ENCODE measurements around the gene SEMA3A. TPM values are rescaled to one million over a fixed set of nuclear protein-coding genes. Genes with fewer than 3 reads are reported as not detected.
"Not testable (repeated sequence)": the region's sequence is repeated elsewhere in the genome, so short reads cannot be mapped to it uniquely, and the experiment has no call there.

Gene SEMA3A
- total RNA-seq, 3 donors from 2014 or later: 2.9 to 23.2 (median 5.2) TPM

DNA sequence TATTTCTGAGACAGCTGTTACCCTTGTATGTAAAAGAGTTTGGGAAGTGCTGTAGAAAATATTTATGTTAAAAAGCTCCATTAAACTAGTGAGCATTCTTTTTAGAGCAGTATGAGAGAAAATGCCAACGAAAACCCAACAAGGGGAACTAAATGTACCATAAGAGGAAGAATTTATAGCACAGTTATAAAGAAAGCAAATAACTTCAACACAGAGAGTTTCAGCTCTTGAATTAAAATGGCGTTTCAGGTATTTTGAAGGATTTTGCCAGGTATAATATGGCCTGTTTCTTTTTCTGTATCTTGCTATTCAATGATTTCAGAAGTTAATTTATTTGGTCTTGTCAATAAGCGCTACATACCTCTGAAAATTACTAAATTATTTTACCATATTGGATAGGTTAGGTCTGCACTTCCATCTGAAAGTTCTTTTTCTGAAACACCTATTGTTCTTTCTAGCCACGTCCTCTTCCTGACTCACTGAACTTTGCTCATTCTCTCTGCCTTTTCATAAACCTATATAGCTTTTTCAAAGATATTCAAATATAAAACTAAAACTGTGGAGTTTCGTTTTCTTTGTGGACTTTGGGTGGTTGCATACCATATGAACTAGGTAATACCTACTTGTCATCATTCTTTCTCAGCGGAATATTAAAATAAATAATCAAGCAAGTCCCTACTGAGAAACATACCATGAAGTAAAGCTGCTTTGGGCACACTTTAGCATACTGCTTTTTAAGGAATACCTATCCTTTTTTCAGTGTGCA, 136.1 kb downstream of the SEMA3A start:
- TF ChIP-seq POLR2AphosphoS5 (IDR thresholded peaks at IDR 0.05) (no peak), POLR2A (IDR thresholded peaks at IDR 0.05) (no peak)
- TF ChIP-seq, protein P1, sequence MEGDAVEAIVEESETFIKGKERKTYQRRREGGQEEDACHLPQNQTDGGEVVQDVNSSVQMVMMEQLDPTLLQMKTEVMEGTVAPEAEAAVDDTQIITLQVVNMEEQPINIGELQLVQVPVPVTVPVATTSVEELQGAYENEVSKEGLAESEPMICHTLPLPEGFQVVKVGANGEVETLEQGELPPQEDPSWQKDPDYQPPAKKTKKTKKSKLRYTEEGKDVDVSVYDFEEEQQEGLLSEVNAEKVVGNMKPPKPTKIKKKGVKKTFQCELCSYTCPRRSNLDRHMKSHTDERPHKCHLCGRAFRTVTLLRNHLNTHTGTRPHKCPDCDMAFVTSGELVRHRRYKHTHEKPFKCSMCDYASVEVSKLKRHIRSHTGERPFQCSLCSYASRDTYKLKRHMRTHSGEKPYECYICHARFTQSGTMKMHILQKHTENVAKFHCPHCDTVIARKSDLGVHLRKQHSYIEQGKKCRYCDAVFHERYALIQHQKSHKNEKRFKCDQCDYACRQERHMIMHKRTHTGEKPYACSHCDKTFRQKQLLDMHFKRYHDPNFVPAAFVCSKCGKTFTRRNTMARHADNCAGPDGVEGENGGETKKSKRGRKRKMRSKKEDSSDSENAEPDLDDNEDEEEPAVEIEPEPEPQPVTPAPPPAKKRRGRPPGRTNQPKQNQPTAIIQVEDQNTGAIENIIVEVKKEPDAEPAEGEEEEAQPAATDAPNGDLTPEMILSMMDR (IDR thresholded peaks at IDR 0.05): no peak
- Histone ChIP-seq H3K9me3 (peaks cover 0 to 3% of the 10 kb centered on the region in 2 donors), H3K27ac (no peak overlapping the region), H3K4me3 (no peak overlapping the region), H3K27me3 (no peaks in the 10 kb centered on the region), H3K36me3 (no peaks in the 10 kb centered on the region), H3K4me1 (no peaks in the 10 kb centered on the region)
- intact Hi-C loops (cut with DNase I; ENCODE audit: low total_unique reads): no loop called here
- DNase-seq (ENCODE audit: low spot score in 2 of 2): no peak

DNA sequence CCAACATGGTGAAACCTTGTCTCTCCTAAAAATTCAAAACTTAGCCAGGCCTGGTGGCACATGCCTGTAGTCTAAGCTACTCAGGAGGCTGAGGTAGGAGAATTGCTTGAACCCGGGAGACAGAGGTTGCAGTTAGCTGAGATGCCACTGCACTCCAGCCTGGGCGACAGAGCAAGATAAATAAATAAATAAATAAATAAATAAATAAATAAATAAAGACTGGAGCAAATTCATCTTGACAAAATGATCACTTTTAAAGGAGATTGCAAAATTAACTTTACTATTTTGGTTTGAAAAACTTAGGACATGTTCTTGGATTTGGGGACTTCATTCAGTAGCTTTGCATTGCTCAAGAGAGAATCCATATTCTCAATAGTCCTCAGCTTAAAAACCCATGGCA, 137.0 kb downstream of the SEMA3A start:
- H3K4me3 ChIP-seq: no peak overlapping the region
- peaks cover 0 to 3% of the 10 kb centered on the region in 2 donors for H3K9me3 ChIP-seq
- TF ChIP-seq POLR2A (IDR thresholded peaks at IDR 0.05) (no peak), POLR2AphosphoS5 (IDR thresholded peaks at IDR 0.05) (no peak)
- TF ChIP-seq, protein P1 (IDR thresholded peaks at IDR 0.05): no peak
- intact Hi-C loops (cut with DNase I; ENCODE audit: low total_unique reads): no loop called here
- DNase-seq (ENCODE audit: low spot score in 2 of 2): no peak
- no peaks in the 10 kb centered on the region for H3K36me3 ChIP-seq
- H3K27ac ChIP-seq: no peak overlapping the region
- no peaks in the 10 kb centered on the region for H3K27me3 ChIP-seq
- no peaks in the 10 kb centered on the region for H3K4me1 ChIP-seq

DNA sequence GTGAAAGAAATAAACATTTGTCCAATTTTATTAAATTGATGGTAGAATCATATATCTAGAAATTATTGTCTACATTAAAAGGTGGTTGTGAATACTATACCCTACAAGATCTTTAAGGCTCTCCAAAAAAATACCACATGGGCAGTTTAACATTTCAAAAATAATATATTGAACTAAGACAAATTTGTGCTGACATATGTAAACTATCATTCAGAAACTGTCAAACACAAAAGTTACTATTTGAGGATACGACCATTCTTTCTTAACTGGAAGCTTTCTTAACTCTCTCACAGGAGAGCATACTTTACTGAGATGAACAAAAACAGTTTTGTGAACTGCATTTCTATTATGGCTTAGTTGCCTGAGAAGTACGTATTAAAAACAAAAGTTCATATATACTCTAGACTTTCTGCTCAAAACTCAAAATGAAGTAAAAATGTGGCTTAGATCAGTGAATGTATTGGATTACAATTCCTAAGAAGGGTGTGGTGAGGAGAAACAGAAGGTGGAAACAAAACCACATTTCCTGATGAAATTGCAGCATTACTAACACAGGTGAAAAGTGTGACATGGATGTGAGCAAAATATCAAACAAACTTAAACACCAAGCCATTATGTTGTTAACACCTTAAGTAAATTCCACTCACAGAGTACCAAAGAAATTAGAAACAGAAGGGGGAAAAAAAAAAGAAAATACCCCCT, 138.5 kb downstream of the SEMA3A start:
- intact Hi-C loops (cut with DNase I; ENCODE audit: low total_unique reads): no loop called here

DNA sequence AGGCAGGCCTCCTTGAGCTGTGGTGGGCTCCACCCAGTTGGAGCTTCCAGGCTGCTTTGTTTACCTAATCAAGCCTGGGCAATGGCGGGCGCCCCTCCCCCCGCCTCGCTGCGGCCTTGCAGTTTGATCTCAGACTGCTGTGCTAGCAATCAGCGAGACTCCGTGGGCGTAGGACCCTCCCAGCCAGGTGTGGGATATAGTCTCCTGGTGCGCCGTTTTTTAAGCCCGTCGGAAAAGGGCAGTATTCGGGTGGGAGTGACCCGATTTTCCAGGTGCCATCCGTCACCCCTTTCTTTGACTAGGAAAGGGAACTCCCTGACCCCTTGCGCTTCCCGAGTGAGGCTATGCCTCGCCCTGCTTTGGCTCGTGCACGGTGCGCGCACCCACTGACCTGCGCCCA, 139.4 kb downstream of the SEMA3A start:
- H3K27me3 ChIP-seq; H3K9me3 ChIP-seq; H3K36me3 ChIP-seq; H3K27ac ChIP-seq; DNase-seq (ENCODE audit: low spot score in 2 of 2); intact Hi-C loops (cut with DNase I; ENCODE audit: low total_unique reads); H3K4me3 ChIP-seq; H3K4me1 ChIP-seq: not testable (repeated sequence)

More for the DNA sequence above, 138.5 kb downstream of the SEMA3A start:
- Histone ChIP-seq H3K4me1 (no peaks in the 10 kb centered on the region), H3K36me3 (no peaks in the 10 kb centered on the region), H3K27me3 (no peaks in the 10 kb centered on the region), H3K9me3 (no peaks in the 10 kb centered on the region), H3K4me3 (no peak overlapping the region), H3K27ac (no peak overlapping the region)
- no peak for DNase-seq (ENCODE audit: low spot score in 2 of 2)
- TF ChIP-seq POLR2AphosphoS5 (IDR thresholded peaks at IDR 0.05) (no peak), POLR2A (IDR thresholded peaks at IDR 0.05) (no peak)
- TF ChIP-seq, protein P1 (IDR thresholded peaks at IDR 0.05): no peak

DNA sequence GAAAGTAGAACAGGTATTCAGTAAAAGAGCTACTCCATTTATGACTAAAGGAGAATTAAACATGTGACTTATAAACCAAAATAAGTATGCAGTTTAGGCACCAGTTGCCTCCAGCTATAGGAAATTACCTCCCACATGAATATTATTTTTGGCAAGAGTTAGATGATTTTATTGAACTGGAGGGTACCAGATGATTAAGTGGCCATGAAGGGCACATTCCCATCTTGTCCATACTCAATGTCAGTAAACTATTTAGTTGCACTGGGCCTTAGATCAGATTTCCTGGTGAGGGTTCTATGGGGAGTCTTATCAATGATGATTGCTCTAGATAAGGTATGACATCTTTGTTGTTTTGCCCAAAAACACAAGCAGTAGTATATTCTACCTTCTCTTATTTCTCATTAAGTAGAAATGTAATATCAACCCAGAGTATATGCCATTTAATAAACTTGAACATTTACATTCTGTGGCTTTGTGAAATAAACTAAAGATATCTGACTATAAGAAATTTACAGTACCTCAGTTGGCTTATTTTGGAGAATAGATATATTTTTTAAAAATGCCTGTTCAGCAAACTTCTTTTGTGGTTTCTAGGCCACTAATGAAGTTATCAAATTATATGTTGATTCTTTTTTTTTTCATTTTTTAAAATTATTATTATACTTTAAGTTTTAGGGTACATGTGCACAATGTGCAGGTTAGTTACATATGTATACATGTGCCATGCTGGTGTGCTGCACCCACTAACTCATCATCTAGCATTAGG, 145.3 kb downstream of the SEMA3A start:
- H3K36me3 ChIP-seq: no peaks in the 10 kb centered on the region
- H3K4me1 ChIP-seq: no peaks in the 10 kb centered on the region
- no peak overlapping the region for H3K4me3 ChIP-seq
- TF ChIP-seq POLR2A (IDR thresholded peaks at IDR 0.05): no peak
- TF ChIP-seq, protein P1 (IDR thresholded peaks at IDR 0.05): no peak
- TF ChIP-seq POLR2AphosphoS5 (IDR thresholded peaks at IDR 0.05): no peak
- intact Hi-C loops (cut with DNase I; ENCODE audit: low total_unique reads): no loop called here
- DNase-seq (ENCODE audit: low spot score in 2 of 2): no peak
- no peak overlapping the region for H3K27ac ChIP-seq
- no peaks in the 10 kb centered on the region for H3K27me3 ChIP-seq
- H3K9me3 ChIP-seq: no peaks in the 10 kb centered on the region

Measured in breast epithelium (tissue), 4 donors.